GM08714 (cell line): ENCODE results near the gene PSMD13.

Experiments
- H3K4me3 ChIP-seq: fragments of 200-500 bp; sonication (Bioruptor generic); 2 replicates; pipeline ENCODE4 v1.5.1; 2014; ENCODE audit warnings: mild to moderate bottlenecking, low read length, inconsistent platforms
- ZNF274 ChIP-seq: IDR thresholded peaks from 2 replicates; pipeline ENCODE4 v1.6.1; 2012; ENCODE audit warnings: mild to moderate bottlenecking, low read depth, low read length

PSMD13 gene

GRCh38 chr11:200224-201003 is 36.4 kb upstream of the PSMD13 start:
- H3K4me3 ChIP-seq = no peak overlapping the region
- no peak for TF ChIP-seq ZNF274

GRCh38 chr11:201966-202365 is 34.8 kb upstream of the PSMD13 start:
- no peak overlapping the region for H3K4me3 ChIP-seq
- TF ChIP-seq ZNF274 = no peak

- no peak overlapping the region for H3K4me3 ChIP-seq
- TF ChIP-seq ZNF274 = no peak
These were observed 34.3 kb upstream of the PSMD13 start for GRCh38 chr11:202490-202889.

DNA sequence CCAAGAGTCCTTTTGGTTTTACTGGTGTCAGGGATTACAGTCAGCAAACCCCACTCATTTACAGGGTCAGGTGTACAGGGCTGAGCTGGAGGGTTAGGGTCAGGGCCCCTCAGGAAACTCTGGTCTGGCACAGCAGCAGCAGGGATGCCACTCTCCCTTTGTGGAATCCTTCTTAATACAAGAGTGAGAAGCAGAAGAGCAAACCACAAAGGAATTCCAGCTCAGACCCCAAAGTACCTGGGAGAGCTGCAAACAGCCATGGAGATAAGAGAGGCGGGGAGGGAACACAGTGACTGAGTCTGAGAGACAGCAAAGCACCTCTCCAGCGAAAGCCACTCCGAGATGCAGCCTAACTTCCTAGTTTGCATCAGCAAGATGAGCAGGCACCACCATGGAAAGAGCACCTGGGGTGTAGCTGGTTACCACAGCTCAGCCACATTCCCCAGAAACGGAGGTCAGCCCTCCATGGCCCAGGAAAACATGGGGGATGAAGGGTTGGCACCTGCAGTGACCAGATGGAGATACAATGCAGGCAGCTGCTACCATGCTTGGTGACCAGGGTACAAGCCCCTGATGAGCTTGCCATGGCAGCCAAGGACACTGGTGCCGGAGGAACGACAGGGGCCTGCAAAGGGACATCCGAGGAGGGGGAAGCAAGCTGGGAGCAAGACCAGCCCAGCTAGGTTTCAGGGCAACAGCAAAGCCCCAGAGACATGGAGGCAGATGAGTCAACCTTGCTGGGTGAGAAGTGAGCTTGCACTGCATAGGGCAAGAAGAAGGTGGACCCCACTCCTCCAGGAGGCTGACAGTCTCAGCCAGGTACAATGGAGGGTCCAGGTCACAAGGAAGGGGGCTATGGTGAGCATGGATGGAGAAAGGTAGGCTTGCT is 33.5 kb upstream of the PSMD13 start:
- TF ChIP-seq ZNF274 = no peak
- H3K4me3 ChIP-seq = no peak overlapping the region

GRCh38 chr11:203945-204586 is 32.7 kb upstream of the PSMD13 start:
- TF ChIP-seq ZNF274 = no peak

DNA sequence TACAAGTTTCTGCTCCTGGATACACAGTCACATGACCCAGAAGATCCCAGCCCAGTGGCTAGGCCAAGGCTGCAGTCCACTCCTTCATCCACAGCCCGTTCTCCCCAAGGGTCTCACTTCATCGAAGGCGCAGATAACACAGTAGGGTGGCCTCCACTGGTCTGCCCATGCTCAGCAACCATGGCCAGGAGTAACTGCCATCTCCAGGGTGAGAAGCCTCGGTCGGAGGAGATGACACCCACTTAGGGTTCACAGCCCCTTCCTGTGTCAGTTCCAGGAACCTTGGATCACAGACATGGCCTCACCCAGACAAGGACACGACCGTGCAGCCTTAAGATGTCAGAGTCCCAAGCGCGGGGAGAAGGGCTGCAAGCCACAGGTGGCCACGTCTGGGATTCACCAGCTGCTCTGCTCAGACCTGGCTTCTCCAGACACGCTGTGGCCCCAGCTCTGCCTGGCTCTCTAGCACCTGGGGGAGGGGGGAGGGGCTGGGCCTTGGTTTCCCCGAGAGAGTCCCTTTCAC is 32.1 kb upstream of the PSMD13 start:
- no peak for TF ChIP-seq ZNF274

More at GRCh38 chr11:203945-204586, 32.7 kb upstream of the PSMD13 start:
- H3K4me3 ChIP-seq = no peak overlapping the region

DNA sequence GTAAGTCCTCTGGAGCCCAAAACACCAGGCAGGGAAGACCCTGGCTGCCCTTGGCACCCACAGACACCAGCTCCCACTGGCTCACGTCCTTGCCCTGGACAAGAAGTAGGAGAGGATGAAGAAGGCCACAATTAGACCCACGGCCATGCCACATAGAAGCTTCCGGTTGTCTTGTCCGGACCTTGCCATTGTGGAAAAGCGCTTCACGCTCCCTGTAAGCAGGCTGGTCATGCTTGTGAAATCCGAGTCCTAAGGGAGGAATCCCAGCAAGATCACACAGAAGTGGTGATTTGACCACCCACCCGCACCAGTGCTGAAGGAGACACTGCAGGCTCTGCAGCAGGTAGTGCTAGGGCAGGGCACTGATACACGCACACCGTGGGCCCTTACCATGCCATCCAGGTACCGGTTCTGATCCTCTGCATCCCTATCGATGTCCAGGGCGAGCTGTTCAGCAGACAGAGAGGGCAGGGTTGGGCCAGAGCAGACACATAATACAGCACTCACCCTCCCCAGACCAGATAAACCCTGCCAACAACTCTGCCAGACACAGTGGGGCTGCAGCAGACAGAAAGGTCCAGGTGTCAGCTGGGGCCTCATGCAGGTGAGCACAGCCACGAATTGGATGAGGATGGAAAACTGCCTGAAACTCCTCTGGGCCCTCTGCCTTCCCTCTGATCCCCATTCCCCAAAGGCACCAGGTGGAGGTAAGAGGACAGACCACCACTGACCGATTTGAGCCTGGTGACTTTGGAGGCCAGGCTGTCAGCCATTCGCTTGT is 31.4 kb upstream of the PSMD13 start:
- no peak overlapping the region; the same call in 1 of the 2 replicates for H3K4me3 ChIP-seq
- TF ChIP-seq ZNF274 = no peak

More for the DNA sequence above, 32.1 kb upstream of the PSMD13 start:
- no peak overlapping the region for H3K4me3 ChIP-seq

GRCh38 chr11:206002-206384 is 30.8 kb upstream of the PSMD13 start:
- H3K4me3 ChIP-seq = peak overlapping the region; percentile 84
- TF ChIP-seq ZNF274 = no peak

DNA sequence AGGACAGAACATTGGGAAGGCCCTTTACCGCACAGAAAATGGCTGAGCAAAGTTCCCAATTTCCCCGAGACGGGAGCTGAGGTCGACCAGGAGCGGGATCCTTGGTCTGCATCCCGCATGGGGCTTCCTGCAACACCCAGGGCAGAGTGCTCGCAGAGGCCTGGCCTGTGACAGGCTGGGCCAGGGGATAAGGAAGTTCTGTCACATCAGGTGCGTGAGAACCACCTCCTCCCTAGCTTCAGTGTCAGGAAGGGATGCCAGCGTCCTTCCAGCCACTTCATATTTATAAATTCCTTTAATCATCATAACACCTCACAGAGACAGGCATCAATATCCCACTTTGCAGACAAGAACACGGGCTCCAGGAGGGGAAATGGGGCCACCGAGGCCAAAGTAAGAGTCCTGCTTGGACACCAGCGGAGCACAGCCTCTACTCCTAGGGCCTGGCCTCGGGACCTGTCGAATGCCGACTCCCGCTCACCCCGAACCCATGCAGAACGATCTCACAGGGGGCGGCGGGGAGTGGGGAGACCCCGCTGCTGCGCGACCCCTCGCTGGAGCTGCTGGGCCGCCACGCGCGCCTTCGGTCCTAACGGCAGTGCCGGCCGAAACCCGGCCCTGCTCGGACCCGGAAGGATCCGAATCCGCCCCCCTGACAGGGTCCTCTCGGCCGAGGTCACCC is 30.1 kb upstream of the PSMD13 start:
- peak overlapping the region; percentile 84 for H3K4me3 ChIP-seq
- no peak for TF ChIP-seq ZNF274

DNA sequence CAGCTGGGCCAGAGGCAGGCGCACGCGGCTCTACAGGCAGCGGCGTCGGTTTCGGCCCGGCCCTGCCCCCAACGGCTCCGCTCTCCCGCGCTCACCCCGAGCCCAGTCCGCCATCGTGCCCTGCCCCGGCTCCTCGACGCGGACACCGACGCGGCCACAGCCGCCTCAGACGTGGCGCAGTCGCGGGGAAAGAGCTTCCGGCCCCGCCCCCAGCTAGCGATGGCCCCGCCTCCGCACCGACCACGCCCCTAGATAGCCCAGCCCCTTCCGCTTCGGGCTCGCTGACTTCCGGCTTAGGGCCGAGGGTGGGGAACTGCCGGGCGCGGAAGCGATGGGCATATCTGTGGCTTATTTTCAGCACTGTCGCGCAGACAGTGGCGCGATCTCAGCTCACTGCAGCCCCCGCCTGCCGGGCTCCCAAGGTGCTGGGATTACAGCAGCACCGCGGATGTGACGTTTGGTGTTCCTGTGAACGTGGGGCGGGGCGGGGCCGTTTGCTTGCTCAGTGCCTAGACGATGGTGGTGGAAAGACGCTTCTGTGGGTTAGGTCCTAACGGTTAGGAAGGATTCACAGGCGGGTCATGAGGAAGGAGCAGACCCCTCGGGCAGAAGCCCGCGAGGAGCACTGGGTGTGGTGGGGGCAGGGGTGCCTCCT is 29.4 kb upstream of the PSMD13 start, which contains the start of the genes BET1L and RIC8A:
TSS of gene BET1L (minus strand) at position 192 of the 655 bp plus-strand sequence. CDS start at position 114, 78 bp downstream.
TSS of gene RIC8A (plus strand) at position 501 of the 655 bp plus-strand sequence. CDS start 1,147 bp downstream, outside the sequence.
- H3K4me3 ChIP-seq = peak within 1 kb of the TSS; percentile 84
- TF ChIP-seq ZNF274 = no peak

- no peak for TF ChIP-seq ZNF274
These were observed 29.0 kb upstream of the PSMD13 start for GRCh38 chr11:207863-208180.

DNA sequence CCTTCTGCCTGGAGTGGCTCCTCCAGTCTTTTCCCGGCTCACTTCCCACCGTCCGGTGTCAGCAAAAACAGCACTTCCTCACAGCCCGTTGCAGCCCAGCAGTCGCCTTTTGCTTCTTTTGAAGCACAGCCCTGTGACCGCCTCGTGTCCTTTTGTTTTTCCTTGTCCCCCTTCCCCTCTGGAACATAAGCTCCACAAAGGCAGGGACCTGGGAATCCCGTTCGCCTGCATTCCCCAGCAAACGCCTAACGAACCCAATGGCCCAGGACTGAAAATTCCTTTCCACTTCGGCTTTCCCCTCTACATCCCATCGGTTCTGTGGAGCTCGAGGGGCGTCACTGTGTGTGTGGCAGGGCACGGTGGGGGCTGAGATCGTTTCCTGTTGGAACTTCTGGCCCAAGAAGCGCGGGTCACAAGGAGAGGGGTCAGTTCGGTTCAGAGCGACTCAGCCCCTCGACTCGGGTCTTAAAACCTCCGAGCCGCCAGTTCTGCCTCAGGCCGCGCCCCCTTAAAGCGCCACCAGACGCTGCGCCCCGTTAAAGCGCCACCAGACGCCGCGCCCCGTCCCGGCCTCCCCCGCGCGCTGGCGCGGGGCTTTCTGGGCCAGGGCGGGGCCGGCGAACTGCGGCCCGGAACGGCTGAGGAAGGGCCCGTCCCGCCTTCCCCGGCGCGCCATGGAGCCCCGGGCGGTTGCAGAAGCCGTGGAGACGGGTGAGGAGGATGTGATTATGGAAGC is 28.4 kb upstream of the PSMD13 start:
- TF ChIP-seq ZNF274 = no peak
- H3K4me3 ChIP-seq = peak overlapping the region; percentile 83

More at GRCh38 chr11:207863-208180, 29.0 kb upstream of the PSMD13 start:
- H3K4me3 ChIP-seq = peak overlapping the region; percentile 83
